ENCODE measurements around the gene DCBLD1.

DCBLD1 gene

DNA sequence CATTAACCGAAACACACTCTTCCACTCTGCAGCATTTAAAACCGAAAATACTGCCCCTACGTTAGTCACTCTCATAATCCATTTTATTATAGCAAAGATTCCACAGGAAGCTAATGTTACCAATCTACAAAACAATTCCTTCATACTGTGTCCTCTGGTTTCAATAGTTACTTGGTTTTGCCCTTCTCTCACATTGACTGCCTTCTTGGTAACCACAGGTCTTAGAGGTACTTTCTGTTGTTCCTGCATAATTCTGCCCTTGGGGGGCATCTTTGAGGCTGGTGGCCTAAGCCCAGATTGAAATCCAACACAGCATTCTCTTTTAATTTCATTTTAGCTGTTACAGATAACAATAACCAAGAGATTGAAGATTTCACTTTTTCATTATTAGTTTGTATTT, 9.8 kb upstream of the DCBLD1 start:
- DNase-seq = no peak

DNA sequence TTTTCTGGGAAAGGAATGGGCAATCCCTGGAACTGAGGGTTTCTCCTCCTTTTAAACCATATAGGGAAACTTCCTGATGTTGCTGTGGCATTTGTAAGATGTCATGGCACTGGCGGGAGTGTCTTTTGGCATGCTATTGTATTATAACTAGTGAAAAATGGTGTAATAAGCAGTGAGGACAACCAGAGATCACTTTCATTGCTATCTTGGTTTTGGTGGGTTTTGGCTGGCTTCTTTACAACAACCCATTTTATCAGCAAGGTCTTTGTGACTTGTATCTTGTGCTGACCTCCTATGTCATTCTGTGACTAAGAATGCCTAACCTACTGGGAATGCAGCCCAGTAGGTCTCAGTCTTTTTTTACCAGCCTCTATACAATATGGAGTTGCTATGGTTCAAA, 9.1 kb upstream of the DCBLD1 start:
- no peak for DNase-seq

DNA sequence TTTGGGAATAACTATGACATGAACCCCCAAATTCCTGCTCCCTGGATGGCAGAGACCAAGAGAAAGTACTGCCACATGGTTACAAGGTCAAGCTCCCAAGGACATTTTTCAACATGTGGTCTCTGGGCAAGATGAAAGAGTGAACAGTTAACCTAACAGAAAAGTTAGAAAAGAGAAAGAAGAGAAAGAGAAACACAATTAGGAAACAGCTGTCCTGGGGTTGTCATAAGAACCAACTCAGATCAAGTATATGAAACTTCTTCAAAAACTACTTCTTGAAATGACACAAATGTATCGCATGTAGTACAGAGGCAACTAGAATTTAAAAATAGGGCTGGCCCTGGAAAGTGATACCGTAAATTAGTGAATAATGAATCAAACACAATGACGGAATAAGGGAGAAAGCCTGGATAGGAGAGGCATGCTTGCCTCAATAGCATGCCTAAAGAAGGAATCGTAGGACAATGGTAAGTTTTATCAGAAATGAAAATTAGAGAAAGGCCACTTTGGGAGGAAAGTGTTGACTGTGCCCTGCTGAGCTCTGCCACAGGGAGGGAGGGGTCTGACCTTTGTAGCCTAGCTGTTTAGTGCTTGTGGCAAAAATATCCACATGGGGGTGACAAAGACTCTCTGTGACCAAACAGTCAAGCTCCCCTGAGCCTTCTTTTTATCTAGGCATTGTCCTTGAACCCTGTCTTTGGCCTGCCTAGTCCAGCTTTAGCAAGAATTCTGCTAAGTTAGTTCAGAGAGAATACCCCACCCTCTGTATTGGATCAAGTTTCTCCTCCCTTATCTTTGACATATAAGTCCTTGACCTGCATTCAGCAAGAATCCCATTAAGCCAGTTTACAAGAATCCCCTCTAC, 4.3 kb upstream of the DCBLD1 start:
- DNase-seq = peak; percentile 25

DNA sequence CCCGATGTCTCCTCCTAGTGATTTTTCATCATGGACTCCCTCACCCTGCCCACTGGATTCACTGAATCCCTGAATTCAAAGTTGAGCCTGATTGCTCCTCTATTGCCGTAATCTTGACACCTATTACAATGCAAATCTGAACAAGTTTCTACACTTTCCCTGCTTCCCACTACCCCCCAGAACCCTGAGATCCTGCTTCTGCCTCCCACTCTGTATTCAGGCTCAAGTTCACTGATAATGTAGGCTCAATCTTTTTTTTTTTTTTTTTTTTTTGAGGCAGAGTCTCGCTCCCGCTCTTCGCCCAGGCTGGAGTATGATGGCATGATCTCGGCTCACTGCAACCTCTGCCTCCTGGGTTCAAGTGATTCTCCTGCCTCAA, 3.6 kb upstream of the DCBLD1 start:
- no peak for DNase-seq

DNA sequence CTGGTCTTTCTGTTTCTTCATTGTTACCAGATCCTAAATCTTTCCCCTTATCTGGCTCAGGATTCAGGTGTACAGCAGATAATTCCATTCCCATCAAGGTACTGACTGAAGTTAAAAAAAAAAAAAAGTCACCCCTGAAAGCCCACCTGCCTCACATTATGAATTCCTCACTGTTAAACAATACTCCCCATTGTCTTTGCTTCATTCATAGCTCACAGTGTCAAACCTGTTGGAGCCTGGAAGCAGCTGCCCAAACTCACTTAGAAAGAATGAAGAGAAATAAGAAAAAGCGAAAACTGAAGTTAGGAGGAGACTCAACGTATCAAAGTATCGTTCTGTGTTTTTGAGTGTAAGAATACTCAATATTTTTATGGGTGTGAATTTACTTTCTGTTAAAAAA, 1.8 kb upstream of the DCBLD1 start:
- DNase-seq = no peak

DNA sequence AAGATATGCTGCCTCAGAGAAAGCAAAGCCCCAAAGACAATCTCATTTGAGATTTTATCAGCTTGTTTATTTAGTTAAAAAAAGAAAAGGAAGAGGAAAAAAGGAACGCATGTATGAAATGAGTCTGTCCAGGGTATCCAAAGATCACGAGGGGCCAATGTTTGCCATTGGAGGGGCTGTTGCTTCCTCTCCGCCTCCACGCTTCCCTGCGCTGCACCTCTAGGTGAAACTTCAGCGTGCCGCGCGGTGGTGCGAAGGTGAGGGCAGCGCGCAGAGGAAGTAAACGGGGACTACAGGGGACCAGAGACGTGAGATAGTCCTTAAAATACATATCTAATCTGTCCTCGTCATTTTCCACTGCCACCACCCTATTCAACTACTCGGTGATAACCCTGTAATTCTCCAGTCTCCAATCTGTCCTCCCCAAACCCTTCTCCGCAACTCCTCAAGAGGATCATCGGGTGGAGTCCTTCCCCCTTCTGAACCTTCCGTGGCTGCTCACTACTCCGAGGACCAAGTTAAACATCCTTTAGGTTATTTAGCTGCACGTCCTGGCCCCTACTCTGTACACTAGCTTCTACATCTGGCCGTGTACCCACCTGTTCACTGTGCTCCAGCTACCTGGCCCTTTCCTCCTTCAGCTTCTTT, 1.1 kb upstream of the DCBLD1 start:
- no peak for DNase-seq

DNA sequence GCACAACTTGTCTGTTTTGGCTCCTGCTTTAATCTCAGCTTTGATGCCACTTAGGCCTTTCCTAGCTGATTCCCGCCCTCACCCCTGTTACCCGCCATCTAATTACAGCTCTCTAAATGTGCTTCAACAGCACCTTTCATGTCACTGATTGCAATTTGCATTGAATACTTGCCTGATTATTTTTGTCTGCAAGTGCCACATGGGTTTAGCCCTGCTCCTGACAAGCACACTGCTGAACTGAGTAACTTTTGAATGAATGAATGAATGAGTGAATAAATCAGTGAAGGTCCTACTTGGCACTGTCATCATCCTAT, 591 bp upstream of the DCBLD1 start:
- DNase-seq = no peak

DNA sequence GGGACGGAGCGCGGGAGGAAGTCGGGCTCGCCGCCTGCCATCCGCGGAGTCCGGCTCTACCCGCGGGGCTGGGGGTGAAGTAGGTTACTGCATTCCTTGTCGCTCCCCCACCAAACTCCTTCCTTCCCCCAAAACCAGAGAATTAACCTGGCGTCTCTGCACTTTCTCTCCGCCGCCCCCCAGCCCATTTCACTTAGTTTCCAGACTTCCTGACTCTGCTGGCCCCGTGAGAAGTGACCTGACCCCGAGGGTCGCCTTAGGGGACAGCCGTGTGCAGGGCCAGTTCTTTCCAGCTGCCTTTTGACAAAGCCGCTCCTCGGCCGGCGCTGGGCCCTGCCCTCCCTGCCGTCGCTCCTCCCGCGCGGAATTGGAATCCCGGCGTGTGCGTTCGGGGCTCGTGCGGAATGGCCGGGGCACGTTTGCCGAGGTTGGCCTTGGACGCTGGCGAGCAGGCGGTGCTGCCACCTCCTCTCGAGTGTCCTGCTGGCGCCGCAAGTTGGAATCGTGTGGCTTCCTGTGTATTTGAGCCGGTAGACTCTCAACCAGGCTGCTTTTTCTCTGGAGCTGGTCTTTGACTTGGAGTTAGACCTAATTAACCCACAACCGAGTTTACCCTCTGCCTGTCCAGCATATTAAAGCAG, 650 bp downstream of the DCBLD1 start:
- peak; percentile 55 for DNase-seq

DNA sequence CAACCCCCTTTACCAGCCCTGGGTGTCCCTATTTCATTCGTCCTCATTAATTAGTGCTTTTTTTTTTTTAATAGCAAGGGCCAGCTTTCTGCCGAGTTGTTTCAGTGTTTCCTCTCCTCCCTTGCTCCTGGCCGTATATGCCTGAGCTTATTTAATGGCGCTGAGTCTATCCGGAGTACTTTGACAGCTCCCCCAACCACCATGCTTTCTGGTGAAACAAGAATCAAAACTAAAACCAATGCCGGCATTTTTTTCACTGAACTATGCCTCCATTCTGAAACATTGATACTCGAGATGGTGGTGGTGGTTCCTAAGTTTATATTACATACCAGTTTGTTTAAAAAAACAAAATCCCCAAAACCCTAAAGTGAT, 1.2 kb downstream of the DCBLD1 start:
- DNase-seq = peak; percentile 46

DNA sequence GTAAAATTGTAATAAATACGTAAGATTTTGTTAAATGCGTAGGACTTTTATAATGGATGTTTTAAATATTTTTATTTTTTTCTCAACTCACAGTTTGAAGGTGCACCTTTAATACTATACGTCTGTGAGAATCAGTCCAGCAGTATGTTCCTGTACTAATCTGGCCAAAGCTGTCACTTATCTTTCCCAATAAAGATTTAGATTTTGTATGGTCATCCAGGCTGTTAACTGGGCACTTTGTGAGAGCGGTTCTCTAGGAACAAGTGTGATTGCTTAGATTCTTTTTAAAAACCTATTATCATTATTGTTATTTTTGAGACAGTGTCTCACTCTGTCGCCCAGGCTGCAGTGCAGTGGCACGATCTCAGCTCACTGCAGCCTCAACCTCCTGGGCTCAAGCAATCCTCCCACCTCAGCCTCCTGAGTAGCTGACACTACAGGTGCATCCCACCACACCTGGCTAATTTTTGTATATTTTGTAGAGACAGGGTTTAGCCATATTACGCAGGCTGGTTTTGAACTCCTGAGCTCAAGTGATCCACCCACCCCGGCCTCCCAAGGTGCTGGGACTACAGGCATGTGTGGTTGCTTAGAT, 1.7 kb downstream of the DCBLD1 start:
- no peak for DNase-seq

DNA sequence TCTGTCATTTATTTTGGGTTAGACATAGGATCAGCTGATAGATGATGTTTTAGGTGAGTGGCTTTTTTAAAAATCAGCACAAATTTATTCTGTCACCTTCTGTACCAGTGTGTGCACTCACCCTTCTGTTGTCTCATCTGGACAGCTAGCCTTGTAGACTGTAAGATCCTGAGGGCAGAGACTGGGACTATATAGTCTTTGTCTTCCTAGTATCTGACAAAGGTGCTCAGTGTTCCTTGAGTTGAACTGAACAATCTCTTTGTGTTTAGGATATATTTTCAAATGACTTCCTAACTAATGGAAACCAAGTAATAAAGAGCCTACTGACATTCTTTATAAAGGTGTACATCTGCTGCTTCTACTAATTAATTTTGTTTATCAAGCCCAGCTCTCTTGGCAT, 3.0 kb downstream of the DCBLD1 start:
- no peak for DNase-seq

DNA sequence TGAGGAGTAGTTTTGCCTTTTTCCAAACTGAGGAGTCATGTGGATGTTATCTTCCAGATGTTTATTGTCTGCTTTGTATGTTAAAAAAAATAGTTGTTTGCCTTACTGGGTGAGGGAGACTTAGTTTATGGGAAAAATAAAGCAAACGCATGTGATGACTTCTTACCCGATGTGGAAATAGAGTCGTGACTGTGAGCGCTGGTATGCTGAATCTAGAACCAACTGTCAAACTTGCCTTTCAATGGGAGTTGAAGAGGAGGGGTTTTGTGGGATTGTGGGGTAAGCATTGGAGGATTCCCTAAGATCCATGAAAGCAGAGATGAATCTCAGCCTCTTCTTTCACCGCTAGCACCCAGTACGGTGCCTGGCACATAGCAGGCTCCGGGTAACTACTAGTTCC, 5.3 kb downstream of the DCBLD1 start:
- no peak for DNase-seq

DNA sequence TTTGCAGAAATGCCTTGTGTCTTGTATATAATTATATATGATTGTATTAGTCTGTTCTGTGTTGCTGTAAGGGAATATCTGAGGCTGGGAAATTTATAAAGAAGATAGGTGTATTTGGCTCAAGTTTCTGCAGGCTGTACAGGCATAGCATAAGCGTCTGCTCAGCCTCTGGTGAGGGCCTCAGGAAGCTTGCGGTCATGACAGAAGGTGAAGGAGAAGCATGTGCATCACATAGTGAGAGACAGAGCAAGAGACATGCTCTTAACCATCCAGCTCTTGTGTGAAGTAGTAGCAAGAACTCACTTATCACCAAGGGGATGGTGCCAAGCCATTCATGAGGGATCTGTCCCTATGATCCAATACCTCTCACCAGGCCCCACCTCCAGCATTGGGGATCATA, 6.5 kb downstream of the DCBLD1 start:
- DNase-seq = no peak

DNA sequence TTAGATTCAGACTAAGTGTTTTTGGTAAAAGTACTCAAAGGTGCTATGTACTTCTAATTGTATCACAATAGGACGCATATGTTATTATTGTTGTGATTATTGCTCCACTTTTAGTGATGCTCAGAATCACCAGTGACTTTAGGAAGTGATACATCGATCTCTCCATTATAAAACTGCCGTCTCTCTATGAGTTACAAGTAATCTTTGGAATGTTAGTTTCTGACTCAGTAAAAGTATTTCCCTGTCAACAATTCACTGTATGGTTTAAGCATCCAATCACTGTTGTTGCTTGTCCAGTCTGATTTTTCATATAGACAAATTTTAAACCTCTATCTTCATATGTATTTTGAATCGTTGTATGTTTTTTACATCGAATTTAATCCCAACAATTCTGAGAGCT, 9.4 kb downstream of the DCBLD1 start:
- DNase-seq = peak; percentile 68

DNA sequence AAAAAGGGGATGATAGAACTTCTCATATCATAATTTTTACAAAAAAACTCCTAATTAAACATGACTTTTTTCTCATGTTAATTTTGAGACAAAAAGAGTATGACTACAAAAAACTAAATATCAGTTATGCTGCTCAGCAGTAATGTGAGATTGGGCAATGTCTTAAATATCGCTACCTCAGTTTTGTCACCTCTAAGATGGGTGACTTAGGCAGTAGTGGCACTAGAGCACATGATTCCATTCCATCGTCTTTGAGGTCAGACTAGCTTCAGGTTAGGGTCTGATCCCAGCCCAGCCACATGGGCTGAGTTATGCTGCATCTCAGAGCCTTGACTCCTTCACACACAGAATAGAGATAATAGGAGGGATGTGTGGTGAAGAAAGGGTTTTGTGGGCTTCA, 11.0 kb downstream of the DCBLD1 start:
- no peak for DNase-seq

DNA sequence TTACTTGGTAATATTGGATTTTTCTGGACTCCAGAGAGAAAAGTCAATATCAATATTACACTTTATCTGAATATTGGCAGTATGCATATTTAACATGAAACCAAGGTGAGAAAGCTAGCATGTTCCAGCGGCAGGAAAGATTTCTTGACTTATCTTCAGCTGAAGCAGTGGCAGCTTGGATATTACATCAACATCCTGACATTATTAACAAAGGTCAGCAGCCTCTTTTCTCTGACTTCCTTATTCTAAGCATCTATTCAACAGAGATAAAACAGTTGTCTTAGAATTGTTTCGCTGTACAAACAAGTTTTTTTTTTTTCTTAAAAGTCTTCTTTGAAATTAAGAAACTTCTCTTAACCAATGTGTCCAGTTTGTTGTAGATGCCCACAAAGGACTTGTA, 11.8 kb downstream of the DCBLD1 start:
- DNase-seq = no peak

DNA sequence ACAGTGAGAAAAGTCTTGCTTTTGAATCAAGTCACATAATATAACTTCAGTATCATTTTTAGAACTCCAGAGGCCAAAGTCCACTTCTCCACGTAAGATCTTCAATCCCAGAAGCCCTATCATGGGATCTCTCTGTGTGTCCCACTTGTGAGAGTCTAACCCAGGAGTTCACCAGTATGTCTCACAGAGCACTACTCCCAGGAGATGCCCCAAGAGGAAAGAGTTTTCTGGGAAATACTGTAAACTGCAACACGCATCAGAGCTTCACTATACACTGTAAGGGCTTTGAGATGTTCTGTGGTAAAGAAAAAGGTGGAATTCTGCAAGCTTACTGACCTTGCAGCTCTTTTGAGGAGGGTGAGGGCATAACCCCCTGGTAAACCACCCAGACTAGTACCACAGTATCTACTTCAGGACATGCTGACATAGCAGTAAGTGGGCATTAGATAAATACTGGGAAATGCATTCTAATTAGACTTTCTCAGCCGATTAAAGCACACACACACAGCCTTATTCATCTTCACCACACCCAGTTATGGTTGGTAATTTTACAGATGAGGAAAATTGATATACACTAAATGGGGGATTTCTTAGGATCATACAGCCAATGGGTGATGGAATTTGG, 12.3 kb downstream of the DCBLD1 start:
- DNase-seq = peak; percentile 35

DNA sequence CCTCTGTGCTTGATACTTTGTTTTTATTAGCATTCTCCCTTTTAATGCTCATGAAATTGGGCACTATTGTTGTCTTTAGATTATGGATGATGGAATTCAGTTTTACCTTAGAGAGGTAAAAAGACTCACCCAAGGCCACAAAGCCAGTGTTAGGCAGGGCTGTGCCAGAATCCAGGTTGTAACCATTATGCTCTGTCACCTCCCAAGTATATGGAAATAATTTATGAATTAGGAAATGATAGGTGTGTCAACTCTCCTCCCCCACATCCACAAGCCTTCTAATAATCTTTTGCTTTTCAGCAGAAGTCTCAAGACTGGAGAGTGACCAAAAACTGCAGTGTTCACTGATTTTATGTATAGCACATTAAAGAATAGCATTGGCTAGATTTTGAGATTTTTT, 13.0 kb downstream of the DCBLD1 start:
- no peak for DNase-seq

DNA sequence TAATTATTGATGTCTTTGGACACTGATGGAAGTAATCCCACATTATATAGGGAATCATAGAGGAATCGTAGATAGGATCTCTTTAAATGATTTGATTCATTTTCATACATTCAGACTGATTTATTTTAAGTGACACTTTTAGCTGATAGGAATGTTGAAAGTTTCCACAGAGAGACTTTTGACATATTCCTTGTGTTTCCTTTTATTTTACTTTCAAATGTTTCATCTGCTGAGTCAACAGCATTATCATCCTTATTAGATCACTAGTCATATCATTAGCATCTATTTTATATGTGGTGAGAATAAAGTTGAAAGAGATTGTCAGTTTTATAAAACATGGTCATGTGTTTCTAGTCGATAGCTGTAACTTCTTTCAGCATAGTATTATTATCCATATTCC, 13.4 kb downstream of the DCBLD1 start:
- DNase-seq = peak; percentile 69

DNA sequence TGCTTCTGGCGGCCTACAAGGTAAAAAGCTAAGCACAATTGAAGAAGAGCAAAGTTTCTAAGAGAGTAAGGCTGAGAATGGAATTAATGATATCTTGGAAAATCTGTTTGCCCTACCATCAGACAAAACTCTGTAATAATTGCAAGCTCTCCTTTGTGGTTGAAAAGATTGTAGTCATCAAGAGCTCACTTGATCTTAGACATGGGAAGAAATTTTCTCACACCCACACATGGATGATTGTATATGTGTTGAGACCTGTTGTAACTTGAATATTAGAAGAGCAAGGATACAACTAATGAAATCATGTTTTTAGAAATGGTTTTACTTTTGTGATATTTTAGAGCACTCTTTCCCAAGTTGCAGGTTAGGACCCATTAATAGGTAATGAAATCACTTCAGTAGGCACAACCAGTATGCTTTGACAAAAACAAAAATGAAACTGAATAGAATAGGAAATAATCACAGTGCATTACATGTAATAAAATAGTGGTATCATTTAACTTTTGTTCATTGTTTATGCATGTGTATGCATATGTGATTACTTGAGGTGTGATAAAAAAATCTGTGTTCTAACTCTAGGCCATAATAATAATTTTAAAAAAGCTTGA, 14.0 kb downstream of the DCBLD1 start:
- peak; percentile 72 for DNase-seq

DNA sequence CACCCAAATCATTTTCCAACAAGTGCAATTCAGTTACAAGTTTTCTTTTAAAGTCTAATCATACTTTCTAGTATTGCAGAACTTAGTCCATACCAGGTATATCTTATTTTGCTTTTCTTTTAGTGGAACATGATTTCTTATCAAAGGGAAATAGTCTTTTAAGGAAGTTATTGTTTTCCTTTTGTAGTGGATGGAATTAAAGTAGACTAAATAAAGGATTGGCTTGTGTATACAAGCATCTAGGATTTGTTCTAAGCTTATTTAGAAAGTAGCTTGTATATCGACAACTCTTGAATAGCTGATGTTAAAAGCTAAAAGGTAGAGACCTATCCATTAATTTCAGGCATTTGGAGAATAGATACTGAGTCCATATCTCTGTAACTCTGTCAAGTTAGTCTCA, 14.8 kb downstream of the DCBLD1 start:
- no peak for DNase-seq

DNA sequence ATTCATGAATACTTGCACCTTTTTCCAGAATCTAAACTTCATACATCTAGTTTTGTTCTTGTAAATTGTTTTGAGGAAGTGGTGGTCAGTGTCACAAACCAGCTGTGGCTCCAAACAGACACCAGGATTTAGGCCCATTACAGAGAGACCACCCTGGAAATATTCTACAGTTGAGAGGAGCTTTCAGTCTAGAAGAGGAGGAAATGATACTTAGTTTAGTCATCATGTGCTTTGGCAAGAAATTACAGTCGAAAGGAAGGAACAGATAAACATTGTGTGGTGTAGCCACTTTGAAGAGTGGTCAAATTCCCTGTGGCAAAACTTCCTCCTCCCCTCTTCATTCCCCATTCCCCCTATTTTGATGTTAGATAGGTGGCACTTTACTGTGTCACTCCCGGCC, 15.7 kb downstream of the DCBLD1 start:
- DNase-seq = peak; percentile 89

DNA sequence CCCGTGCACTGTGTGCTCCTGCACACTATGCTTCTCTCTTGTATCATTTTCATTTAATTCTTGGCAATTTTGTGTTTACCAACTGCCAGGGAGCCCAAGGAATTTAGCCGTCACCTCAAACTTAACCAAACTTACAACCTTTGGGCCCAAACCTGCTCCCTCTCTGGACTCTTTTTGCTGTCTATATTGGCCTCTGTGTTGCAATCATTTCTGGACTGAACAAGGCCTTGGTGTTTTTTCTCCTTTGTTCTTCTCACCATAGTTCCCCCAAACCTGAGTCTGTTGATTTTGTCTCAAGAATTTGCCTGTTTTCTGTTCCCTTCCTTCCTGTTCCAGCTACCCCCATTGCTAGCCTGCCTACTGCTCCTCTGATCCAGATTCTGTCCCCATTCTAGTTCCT, 19.2 kb downstream of the DCBLD1 start:
- no peak for DNase-seq
